H1 (cell line): ENCODE data around the gene TMEM92.

Source experiments
- ASH2L ChIP-seq: fragments of 200-600, 300-600 bp; sonication (generic); IDR thresholded peaks from one replicate; pipeline ENCODE4 v1.7.1; 2017; ENCODE audit warnings: low read length
- CTCF ChIP-seq, 3 experiments: IDR thresholded peaks; 1 replicate in 2 of 3; 2 replicates in 1 of 3; pipeline versions ENCODE4 v1.5.1 to v1.6.1; 2011; ENCODE audit warnings: low read length in 3 of 3, mild to moderate bottlenecking in 3 of 3, inconsistent platforms in 2 of 3, low read depth in 1 of 3, moderate library complexity in 1 of 3; ENCODE audit not compliant: insufficient read depth in 1 of 3; ENCODE audit errors: control extremely low read depth in 1 of 3
- EP300 ChIP-seq, 2 experiments: IDR thresholded peaks; 1 replicate in 1 of 2; 2 replicates in 1 of 2; pipeline ENCODE4 v1.6.1; 2011 to 2012; ENCODE audit warnings: low read depth in 2 of 2, low read length in 2 of 2, mild to moderate bottlenecking in 2 of 2, borderline replicate concordance in 1 of 2, inconsistent platforms in 1 of 2, moderate library complexity in 1 of 2
- EZH2 ChIP-seq: fragments of 200-600 bp; sonication (generic); IDR thresholded peaks from 2 replicates; pipeline ENCODE4 v1.7.1; 2012; ENCODE audit warnings: low read depth, mild to moderate bottlenecking, moderate library complexity, low read length, inconsistent platforms; ENCODE audit not compliant: severe bottlenecking
- FOSL1 ChIP-seq: IDR thresholded peaks from 2 replicates; pipeline ENCODE4 v1.6.1; 2011; ENCODE audit warnings: mild to moderate bottlenecking, low read depth, low read length, moderate library complexity; ENCODE audit not compliant: insufficient read depth
- HDAC6 ChIP-seq: IDR thresholded peaks from one replicate; pipeline ENCODE4 v1.7.1; 2012; ENCODE audit warnings: low read depth, mild to moderate bottlenecking, inconsistent platforms, low read length, moderate library complexity
- POLR2A ChIP-seq, 2 experiments: IDR thresholded peaks; 1 replicate in 1 of 2; 2 replicates in 1 of 2; pipeline ENCODE4 v1.6.1; 2011; ENCODE audit warnings: low read depth in 2 of 2, low read length in 2 of 2, mild to moderate bottlenecking in 2 of 2; ENCODE audit errors: control extremely low read depth in 1 of 2
- RAD21 ChIP-seq, 2 experiments: IDR thresholded peaks in 1 of 2; conservative IDR thresholded peaks in 1 of 2; 2 replicates each; pipeline ENCODE4 v1.6.1; 2011; ENCODE audit warnings: low read depth in 2 of 2, low read length in 2 of 2, improper control_type of control experiment in 1 of 2, inconsistent platforms in 1 of 2, mild to moderate bottlenecking in 1 of 2, moderate library complexity in 1 of 2
- SRF ChIP-seq: IDR thresholded peaks from 2 replicates; pipeline ENCODE4 v1.6.1; 2011; ENCODE audit warnings: mild to moderate bottlenecking, low read depth, low read length, moderate library complexity
- YY1 ChIP-seq: IDR thresholded peaks from 2 replicates; pipeline ENCODE4 v1.6.1; 2011; ENCODE audit warnings: low read depth, mild to moderate bottlenecking, low read length
- ZNF274 ChIP-seq: IDR thresholded peaks from 2 replicates; pipeline ENCODE4 v1.7.0; 2012; ENCODE audit warnings: low read length, borderline replicate concordance; ENCODE audit errors: extremely low read depth

GRCh38 chr17:50280801-50281441, 6.7 kb downstream of the TMEM92 start:
- TF ChIP-seq ZNF274 (no peak), EZH2 (no peak), CTCF (IDR thresholded peaks at IDR 0.05; ENCODE audit: control extremely low read depth in 1 of 3, insufficient read depth in 1 of 3, low read depth in 1 of 3, low read length in 3 of 3) (no peak), POLR2A (IDR thresholded peaks at IDR 0.05; ENCODE audit: control extremely low read depth in 1 of 2, low read depth in 2 of 2, low read length in 2 of 2) (no peak), FOSL1 (no peak), YY1 (no peak), SRF (no peak), RAD21 (IDR thresholded peaks at IDR 0.05 in 1 of 2, conservative IDR thresholded peaks at IDR 0.05 in 1 of 2; ENCODE audit: low read depth in 2 of 2, low read length in 2 of 2) (no peak), HDAC6 (no peak), EP300 (IDR thresholded peaks at IDR 0.05; ENCODE audit: borderline replicate concordance in 1 of 2, low read depth in 2 of 2, low read length in 2 of 2) (no peak), ASH2L (no peak)
